Measurements from ENCODE around the gene GAL3ST3. TPM values are rescaled to one million over a fixed set of nuclear protein-coding genes. Genes with fewer than 3 reads are reported as not detected.

Gene GAL3ST3
- total and polyA plus RNA-seq, 8 donors: 0.09 to 0.63 (median 0.20) TPM; not detected in 3

GRCh38 chr11:66044757-66045156, 4.2 kb downstream of the GAL3ST3 start:
- Histone ChIP-seq H3K4me1 (peaks cover 0 to 4% of the 10 kb centered on the region in 2 donors), H3K36me3 (no peaks in the 10 kb centered on the region), H3K27ac (no peak overlapping the region), H3K9me3 (no peaks in the 10 kb centered on the region), H3K27me3 (peaks cover 8 to 25% of the 10 kb centered on the region in 2 donors), H3K4me3 (no peak overlapping the region)
- ATAC-seq (no peak), DNase-seq (no peak)
- TF ChIP-seq CTCF (IDR thresholded peaks at IDR 0.05): no peak
- intact Hi-C loops (cut with DNase I): no loop called here

GRCh38 chr11:66042996-66043906, 5.7 kb downstream of the GAL3ST3 start:
- no peaks in the 10 kb centered on the region for H3K36me3 ChIP-seq
- H3K4me3 ChIP-seq: no peak overlapping the region
- no peak overlapping the region for H3K27ac ChIP-seq
- peaks cover 0 to 4% of the 10 kb centered on the region in 2 donors for H3K4me1 ChIP-seq
- H3K9me3 ChIP-seq: no peaks in the 10 kb centered on the region
- DNase-seq (peak in 1 of 4 donors; percentile 73), ATAC-seq (no peak)
- intact Hi-C loops (cut with DNase I): no loop called here
- TF ChIP-seq CTCF (IDR thresholded peaks at IDR 0.05): no peak
- H3K27me3 ChIP-seq: peaks cover 0 to 10% of the 10 kb centered on the region in 2 donors

- no peak for ATAC-seq
- TF ChIP-seq CTCF (IDR thresholded peaks at IDR 0.05): no peak
- intact Hi-C loops (cut with DNase I): no loop called here
Measured at GRCh38 chr11:66042227-66042995, 6.5 kb downstream of the GAL3ST3 start.

GRCh38 chr11:66039765-66040164, 9.2 kb downstream of the GAL3ST3 start:
- H3K27me3 ChIP-seq: peaks cover 0 to 5% of the 10 kb centered on the region in 2 donors
- DNase-seq (peak in 1 of 4 donors; percentile 21), ATAC-seq (no peak)
- H3K4me1 ChIP-seq: no peaks in the 10 kb centered on the region
- intact Hi-C loops (cut with DNase I): no loop called here
- no peaks in the 10 kb centered on the region for H3K36me3 ChIP-seq
- H3K27ac ChIP-seq: no peak overlapping the region
- no peak overlapping the region for H3K4me3 ChIP-seq
- TF ChIP-seq CTCF (IDR thresholded peaks at IDR 0.05): no peak
- H3K9me3 ChIP-seq: no peaks in the 10 kb centered on the region

More at GRCh38 chr11:66042227-66042995, 6.5 kb downstream of the GAL3ST3 start:
- H3K36me3 ChIP-seq: no peaks in the 10 kb centered on the region
- H3K4me3 ChIP-seq: no peak overlapping the region
- no peak overlapping the region for H3K27ac ChIP-seq
- no peaks in the 10 kb centered on the region for H3K9me3 ChIP-seq
- H3K27me3 ChIP-seq: peaks cover 0 to 2% of the 10 kb centered on the region in 2 donors
- H3K4me1 ChIP-seq: peaks cover 0 to 4% of the 10 kb centered on the region in 2 donors
- peak in 1 of 4 donors; percentile 59 for DNase-seq

- H3K27me3 ChIP-seq: peaks cover 0 to 12% of the 10 kb centered on the region in 2 donors
- no peaks in the 10 kb centered on the region for H3K36me3 ChIP-seq
- H3K4me1 ChIP-seq: no peaks in the 10 kb centered on the region
- DNase-seq: no peak
- H3K4me3 ChIP-seq: no peak overlapping the region
- ATAC-seq: no peak
- no peak for TF ChIP-seq CTCF (IDR thresholded peaks at IDR 0.05)
- H3K27ac ChIP-seq: no peak overlapping the region
- intact Hi-C loops (cut with DNase I): no loop called here
- H3K9me3 ChIP-seq: no peaks in the 10 kb centered on the region
Measured at GRCh38 chr11:66037327-66037726, 11.6 kb downstream of the GAL3ST3 start.
